ENCODE data around the gene BTRC. TPM values are rescaled to one million over a fixed set of nuclear protein-coding genes. Genes with fewer than 3 reads are reported as not detected.

Gene BTRC
- total RNA-seq, 1 experiment from 2014 or later, result 1.8 TPM

- H2AFZ ChIP-seq (ENCODE audit: low read length), result no peak overlapping the region
- no peak overlapping the region for H3K4me3 ChIP-seq (ENCODE audit: low read length)
- H3K9me2 ChIP-seq (replicated peaks; ENCODE audit: insufficient read depth, low read length), result no peaks in the 10 kb centered on the region
- H3K4me2 ChIP-seq (ENCODE audit: low read depth, low read length, poor library complexity, severe bottlenecking), result no peak overlapping the region
- H3K79me2 ChIP-seq (ENCODE audit: low read length), result no peaks in the 10 kb centered on the region
- H3K27ac ChIP-seq (ENCODE audit: low read length), result no peak overlapping the region
- H4K20me1 ChIP-seq (ENCODE audit: insufficient read depth, low read depth, low read length), result no peaks in the 10 kb centered on the region
- H3K9ac ChIP-seq (ENCODE audit: low read length), result no peak overlapping the region
- H3K4me1 ChIP-seq (ENCODE audit: low read length), result no peaks in the 10 kb centered on the region; the same call in 1 of the 2 replicates
- H3K36me3 ChIP-seq (ENCODE audit: insufficient read depth, low read length), result no peaks in the 10 kb centered on the region
- H3K27me3 ChIP-seq (ENCODE audit: low read length), result no peaks in the 10 kb centered on the region
- no peak for DNase-seq
- no peaks in the 10 kb centered on the region for H3K9me3 ChIP-seq (ENCODE audit: low read length)
These were observed 221.7 kb downstream of the BTRC start for GRCh38 chr10:101575580-101576210.

GRCh38 chr10:101576211-101576863 is 222.4 kb downstream of the BTRC start:
- Histone ChIP-seq H3K4me2 (ENCODE audit: low read depth, low read length, poor library complexity, severe bottlenecking) (no peak overlapping the region), H3K4me3 (ENCODE audit: low read length) (no peak overlapping the region), H3K9me2 (replicated peaks; ENCODE audit: insufficient read depth, low read length) (no peaks in the 10 kb centered on the region), H4K20me1 (ENCODE audit: insufficient read depth, low read depth, low read length) (no peaks in the 10 kb centered on the region), H3K27me3 (ENCODE audit: low read length) (no peaks in the 10 kb centered on the region), H2AFZ (ENCODE audit: low read length) (no peak overlapping the region), H3K27ac (ENCODE audit: low read length) (no peak overlapping the region), H3K9ac (ENCODE audit: low read length) (no peak overlapping the region), H3K36me3 (ENCODE audit: insufficient read depth, low read length) (no peaks in the 10 kb centered on the region), H3K9me3 (ENCODE audit: low read length) (no peaks in the 10 kb centered on the region), H3K4me1 (ENCODE audit: low read length) (no peaks in the 10 kb centered on the region), H3K79me2 (ENCODE audit: low read length) (no peaks in the 10 kb centered on the region)
- DNase-seq, result no peak

GRCh38 chr10:101577121-101577871 is 223.3 kb downstream of the BTRC start:
- Histone ChIP-seq H2AFZ (ENCODE audit: low read length) (no peak overlapping the region), H3K9me3 (ENCODE audit: low read length) (no peaks in the 10 kb centered on the region), H3K4me1 (ENCODE audit: low read length) (no peaks in the 10 kb centered on the region), H3K27me3 (ENCODE audit: low read length) (no peaks in the 10 kb centered on the region), H3K9ac (ENCODE audit: low read length) (no peak overlapping the region), H3K79me2 (ENCODE audit: low read length) (no peaks in the 10 kb centered on the region), H3K4me3 (ENCODE audit: low read length) (no peak overlapping the region), H3K36me3 (ENCODE audit: insufficient read depth, low read length) (no peaks in the 10 kb centered on the region), H3K9me2 (replicated peaks; ENCODE audit: insufficient read depth, low read length) (no peaks in the 10 kb centered on the region), H3K27ac (ENCODE audit: low read length) (no peak overlapping the region), H4K20me1 (ENCODE audit: insufficient read depth, low read depth, low read length) (no peaks in the 10 kb centered on the region), H3K4me2 (ENCODE audit: low read depth, low read length, poor library complexity, severe bottlenecking) (no peak overlapping the region)
- no peak for DNase-seq

- Histone ChIP-seq H3K79me2 (ENCODE audit: low read length) (no peaks in the 10 kb centered on the region), H3K36me3 (ENCODE audit: insufficient read depth, low read length) (no peaks in the 10 kb centered on the region), H3K27me3 (ENCODE audit: low read length) (no peaks in the 10 kb centered on the region), H2AFZ (ENCODE audit: low read length) (no peak overlapping the region), H3K4me2 (ENCODE audit: low read depth, low read length, poor library complexity, severe bottlenecking) (no peak overlapping the region), H3K9ac (ENCODE audit: low read length) (no peak overlapping the region), H3K4me3 (ENCODE audit: low read length) (no peak overlapping the region), H4K20me1 (ENCODE audit: insufficient read depth, low read depth, low read length) (no peaks in the 10 kb centered on the region), H3K27ac (ENCODE audit: low read length) (no peak overlapping the region), H3K4me1 (ENCODE audit: low read length) (no peaks in the 10 kb centered on the region), H3K9me2 (replicated peaks; ENCODE audit: insufficient read depth, low read length) (no peaks in the 10 kb centered on the region), H3K9me3 (ENCODE audit: low read length) (no peaks in the 10 kb centered on the region)
- DNase-seq, result no peak
These were observed 224.2 kb downstream of the BTRC start for GRCh38 chr10:101578192-101578591.

GRCh38 chr10:101578803-101579515 is 225.0 kb downstream of the BTRC start:
- H3K9me2 ChIP-seq (replicated peaks; ENCODE audit: insufficient read depth, low read length), result no peaks in the 10 kb centered on the region
- no peak overlapping the region for H3K4me3 ChIP-seq (ENCODE audit: low read length)
- H2AFZ ChIP-seq (ENCODE audit: low read length), result no peak overlapping the region
- H3K36me3 ChIP-seq (ENCODE audit: insufficient read depth, low read length), result no peaks in the 10 kb centered on the region
- H3K4me1 ChIP-seq (ENCODE audit: low read length), result no peaks in the 10 kb centered on the region
- no peak overlapping the region for H3K4me2 ChIP-seq (ENCODE audit: low read depth, low read length, poor library complexity, severe bottlenecking)
- H3K27me3 ChIP-seq (ENCODE audit: low read length), result no peaks in the 10 kb centered on the region
- H3K9ac ChIP-seq (ENCODE audit: low read length), result no peak overlapping the region
- H3K9me3 ChIP-seq (ENCODE audit: low read length), result no peaks in the 10 kb centered on the region
- no peak for DNase-seq
- H4K20me1 ChIP-seq (ENCODE audit: insufficient read depth, low read depth, low read length), result no peaks in the 10 kb centered on the region
- H3K27ac ChIP-seq (ENCODE audit: low read length), result no peak overlapping the region
- H3K79me2 ChIP-seq (ENCODE audit: low read length), result no peaks in the 10 kb centered on the region

- H3K9ac ChIP-seq (ENCODE audit: low read length), result no peak overlapping the region
- H3K4me2 ChIP-seq (ENCODE audit: low read depth, low read length, poor library complexity, severe bottlenecking), result no peak overlapping the region
- H3K9me2 ChIP-seq (replicated peaks; ENCODE audit: insufficient read depth, low read length), result no peaks in the 10 kb centered on the region
- H2AFZ ChIP-seq (ENCODE audit: low read length), result no peak overlapping the region
- no peaks in the 10 kb centered on the region for H3K36me3 ChIP-seq (ENCODE audit: insufficient read depth, low read length)
- no peaks in the 10 kb centered on the region for H3K9me3 ChIP-seq (ENCODE audit: low read length)
- no peak for DNase-seq
- no peaks in the 10 kb centered on the region for H3K4me1 ChIP-seq (ENCODE audit: low read length)
- H3K27me3 ChIP-seq (ENCODE audit: low read length), result no peaks in the 10 kb centered on the region
- H3K4me3 ChIP-seq (ENCODE audit: low read length), result no peak overlapping the region
- no peaks in the 10 kb centered on the region for H3K79me2 ChIP-seq (ENCODE audit: low read length)
- no peak overlapping the region for H3K27ac ChIP-seq (ENCODE audit: low read length)
- H4K20me1 ChIP-seq (ENCODE audit: insufficient read depth, low read depth, low read length), result no peaks in the 10 kb centered on the region
These were observed 225.5 kb downstream of the BTRC start for GRCh38 chr10:101579516-101579870.

GRCh38 chr10:101580486-101581399 is 226.8 kb downstream of the BTRC start:
- H3K4me1 ChIP-seq (ENCODE audit: low read length), result no peaks in the 10 kb centered on the region
- no peaks in the 10 kb centered on the region for H3K9me2 ChIP-seq (replicated peaks; ENCODE audit: insufficient read depth, low read length)
- no peak overlapping the region for H3K4me3 ChIP-seq (ENCODE audit: low read length)
- no peak overlapping the region for H3K9ac ChIP-seq (ENCODE audit: low read length)
- no peaks in the 10 kb centered on the region for H4K20me1 ChIP-seq (ENCODE audit: insufficient read depth, low read depth, low read length)
- H2AFZ ChIP-seq (ENCODE audit: low read length), result no peak overlapping the region
- no peaks in the 10 kb centered on the region for H3K9me3 ChIP-seq (ENCODE audit: low read length)
- no peak for DNase-seq
- H3K27me3 ChIP-seq (ENCODE audit: low read length), result no peaks in the 10 kb centered on the region
- no peaks in the 10 kb centered on the region for H3K79me2 ChIP-seq (ENCODE audit: low read length)
- no peaks in the 10 kb centered on the region for H3K36me3 ChIP-seq (ENCODE audit: insufficient read depth, low read length)
- no peak overlapping the region for H3K27ac ChIP-seq (ENCODE audit: low read length)
- no peak overlapping the region for H3K4me2 ChIP-seq (ENCODE audit: low read depth, low read length, poor library complexity, severe bottlenecking)

All from Karpas-422 (cell line).